Measurements from ENCODE around the gene OR1C1.
A peak's percentile ranks its signal among the peaks of the same experiment; 100 is the strongest.
"Not testable (repeated sequence)": the region's sequence is repeated elsewhere in the genome, so short reads cannot be mapped to it uniquely, and the experiment has no call there.

OR1C1 gene

GRCh38 chr1:247760456-247760855 is at the start of gene OR1C1:
OR1C1 (minus strand) TSS chr1:247760556; CDS start chr1:247758406, 2,150 bp downstream.
- no peak for DNase-seq

- no peak for DNase-seq
Observed at GRCh38 chr1:247797518-247797917, 37.2 kb upstream of the OR1C1 start.

GRCh38 chr1:247769603-247770002 is 9.2 kb upstream of the OR1C1 start:
- DNase-seq = no peak

- not testable (repeated sequence) for DNase-seq
Observed at GRCh38 chr1:247754311-247754710, 6.0 kb downstream of the OR1C1 start.

- DNase-seq = no peak
Observed at GRCh38 chr1:247749870-247750269, 10.5 kb downstream of the OR1C1 start.

- DNase-seq = no peak
Observed at GRCh38 chr1:247748041-247748440, 12.3 kb downstream of the OR1C1 start, which contains the start of gene OR14A2. OR14A2 (minus strand) TSS chr1:247748141.

- DNase-seq = peak; percentile 20
Observed at GRCh38 chr1:247747616-247748015, 12.7 kb downstream of the OR1C1 start.

- peak; percentile 11 for DNase-seq
Observed at GRCh38 chr1:247746391-247746935, 13.9 kb downstream of the OR1C1 start.

- peak; percentile 30 for DNase-seq
Observed at GRCh38 chr1:247742215-247742760, 18.1 kb downstream of the OR1C1 start.

GRCh38 chr1:247741756-247742155 is 18.6 kb downstream of the OR1C1 start:
- no peak for DNase-seq

GRCh38 chr1:247740721-247741120 is 19.6 kb downstream of the OR1C1 start:
- peak; percentile 20 for DNase-seq

- DNase-seq = no peak
Observed at GRCh38 chr1:247738315-247738714, 22.0 kb downstream of the OR1C1 start, which contains the start of gene OR14K1. OR14K1 (plus strand) TSS chr1:247738615; CDS start chr1:247738615, 0 bp downstream.

- DNase-seq = no peak
Observed at GRCh38 chr1:247721222-247721621, 39.1 kb downstream of the OR1C1 start.

- DNase-seq = no peak
Observed at GRCh38 chr1:247716546-247716945, 43.8 kb downstream of the OR1C1 start, which contains the start of gene OR6F1. OR6F1 (minus strand) TSS chr1:247716646; CDS start chr1:247712755, 3,891 bp downstream.

- no peak for DNase-seq
Observed at GRCh38 chr1:247713753-247714152, 46.6 kb downstream of the OR1C1 start.

GRCh38 chr1:247710681-247711080 is 49.7 kb downstream of the OR1C1 start:
- not testable (repeated sequence) for DNase-seq
